ENCODE measurements around the gene THBS3.
"Not testable (repeated sequence)": the region's sequence is repeated elsewhere in the genome, so short reads cannot be mapped to it uniquely, and the experiment has no call there.

Gene THBS3

GRCh38 chr1:155206891-155207805, 549 bp downstream of the THBS3 start:
- DNase-seq (ENCODE audit: low spot score): peak; percentile 79

- no peak for DNase-seq (ENCODE audit: low spot score)
Observed at GRCh38 chr1:155205969-155206593, 1.6 kb downstream of the THBS3 start.

- no peak for DNase-seq (ENCODE audit: low spot score)
Observed at GRCh38 chr1:155205035-155205434, 2.7 kb downstream of the THBS3 start.

GRCh38 chr1:155202731-155203515, 4.8 kb downstream of the THBS3 start:
- no peak for DNase-seq (ENCODE audit: low spot score)

GRCh38 chr1:155202198-155202597, 5.5 kb downstream of the THBS3 start:
- DNase-seq (ENCODE audit: low spot score): no peak

- DNase-seq (ENCODE audit: low spot score): no peak
Observed at GRCh38 chr1:155200920-155201319, 6.8 kb downstream of the THBS3 start.

GRCh38 chr1:155199792-155200191, 7.9 kb downstream of the THBS3 start:
- DNase-seq (ENCODE audit: low spot score): no peak

GRCh38 chr1:155198547-155198906, 9.2 kb downstream of the THBS3 start:
- DNase-seq (ENCODE audit: low spot score): no peak

- DNase-seq (ENCODE audit: low spot score): no peak
Observed at GRCh38 chr1:155197901-155198546, 9.7 kb downstream of the THBS3 start.

- no peak for DNase-seq (ENCODE audit: low spot score)
Observed at GRCh38 chr1:155196893-155197638, 10.6 kb downstream of the THBS3 start.

- DNase-seq (ENCODE audit: low spot score): no peak
Observed at GRCh38 chr1:155196103-155196892, 11.4 kb downstream of the THBS3 start.

GRCh38 chr1:155195201-155196102, 12.2 kb downstream of the THBS3 start:
- no peak for DNase-seq (ENCODE audit: low spot score)

GRCh38 chr1:155193991-155194240, 13.8 kb downstream of the THBS3 start:
- not testable (repeated sequence) for DNase-seq (ENCODE audit: low spot score)

- peak; percentile 86 for DNase-seq (ENCODE audit: low spot score)
Observed at GRCh38 chr1:155193275-155193990, 14.3 kb downstream of the THBS3 start.

GRCh38 chr1:155192346-155193274, 15.1 kb downstream of the THBS3 start:
- peak; percentile 70 for DNase-seq (ENCODE audit: low spot score)

- DNase-seq (ENCODE audit: low spot score): no peak
Observed at GRCh38 chr1:155191904-155192303, 15.8 kb downstream of the THBS3 start.

- DNase-seq (ENCODE audit: low spot score): not testable (repeated sequence)
Observed at GRCh38 chr1:155189926-155190325, 17.8 kb downstream of the THBS3 start.

- DNase-seq (ENCODE audit: low spot score): no peak
Observed at GRCh38 chr1:155188268-155188667, 19.4 kb downstream of the THBS3 start.
